HT1080 (cell line): ENCODE measurements around the gene MTFMT. TPM values are rescaled to one million over a fixed set of nuclear protein-coding genes. Genes with fewer than 3 reads are reported as not detected.
"Not testable (repeated sequence)": the region's sequence is repeated elsewhere in the genome, so short reads cannot be mapped to it uniquely, and the experiment has no call there.

ENCODE experiments used
- DNase-seq: peaks from one replicate; pipeline ENCODE4 v3.0.0-alpha.2; 2015; ENCODE audit warnings: low read depth
- polyA plus RNA-seq, 2 experiments: library from polyadenylated mRNA; depleted of rRNA; stranded (reverse); fragments of >200 nt; gene quantifications; 2 replicates each; pipeline ENCODE4 v1.2.3, GENCODE V29; 2015
- total RNA-seq: library from RNA; depleted of rRNA; stranded (reverse); fragments of >200 nt; shearing (Covaris generic); gene quantifications from 2 replicates; pipeline ENCODE4 v1.2.3, GENCODE V29; 2014; rRNA removed

Gene MTFMT
- total RNA-seq: 23.7 and 32.2 TPM in 2 replicates
- 17.0 and 18.0 TPM in 2 replicates for polyA plus RNA-seq (2015; cell fraction: cytosol; rRNA removed)
- polyA plus RNA-seq (2015; cell fraction: nucleus; rRNA removed): 9.1 and 9.7 TPM in 2 replicates

- DNase-seq: peak; percentile 64
Observed at GRCh38 chr15:65028921-65029735, at the start of gene MTFMT. TSS of gene MTFMT (minus strand) at chr15:65029639. CDS start at chr15:65029613, 26 bp downstream.

GRCh38 chr15:65077981-65078352 lies 48.5 kb upstream of the MTFMT start:
- DNase-seq: no peak

- DNase-seq: no peak
Observed at GRCh38 chr15:65077291-65077980, 48.0 kb upstream of the MTFMT start.

- DNase-seq: no peak
Observed at GRCh38 chr15:65076486-65077290, 47.2 kb upstream of the MTFMT start, which contains the start of gene KBTBD13. TSS of gene KBTBD13 (plus strand) at chr15:65076746. CDS start at chr15:65076816, 70 bp downstream.

GRCh38 chr15:65075607-65076395 lies 46.4 kb upstream of the MTFMT start:
- DNase-seq: not testable (repeated sequence)

- DNase-seq: not testable (repeated sequence)
Observed at GRCh38 chr15:65074946-65075345, 45.5 kb upstream of the MTFMT start.

GRCh38 chr15:65072617-65073016 lies 43.2 kb upstream of the MTFMT start:
- no peak for DNase-seq

- no peak for DNase-seq
Observed at GRCh38 chr15:65072027-65072426, 42.6 kb upstream of the MTFMT start.

- no peak for DNase-seq
Observed at GRCh38 chr15:65071381-65071811, 42.0 kb upstream of the MTFMT start.

- DNase-seq: no peak
Observed at GRCh38 chr15:65069779-65070546, 40.5 kb upstream of the MTFMT start.

GRCh38 chr15:65069179-65069578 lies 39.7 kb upstream of the MTFMT start:
- no peak for DNase-seq

- no peak for DNase-seq
Observed at GRCh38 chr15:65068403-65068788, 39.0 kb upstream of the MTFMT start.

GRCh38 chr15:65067645-65068402 lies 38.4 kb upstream of the MTFMT start, which contains the start of gene RASL12:
TSS of gene RASL12 (minus strand) at chr15:65067991. CDS start at chr15:65067835, 156 bp downstream.
- no peak for DNase-seq

- no peak for DNase-seq
Observed at GRCh38 chr15:65067317-65067644, 37.8 kb upstream of the MTFMT start.

GRCh38 chr15:65066635-65067316 lies 37.3 kb upstream of the MTFMT start:
- no peak for DNase-seq

- no peak for DNase-seq
Observed at GRCh38 chr15:65066001-65066634, 36.7 kb upstream of the MTFMT start.

- DNase-seq: no peak
Observed at GRCh38 chr15:65062726-65063125, 33.3 kb upstream of the MTFMT start.

- DNase-seq: no peak
Observed at GRCh38 chr15:65062061-65062460, 32.6 kb upstream of the MTFMT start.
